HepG2 (cell line): ENCODE data around the gene SCFD1. TPM values are rescaled to one million over a fixed set of nuclear protein-coding genes. Genes with fewer than 3 reads are reported as not detected.

Source experiments
- FLYWCH1 ChIP-seq: sonication (generic); formaldehyde crosslinking; IDR thresholded peaks from 2 replicates; pipeline ENCODE4 v1.8.1; 2023; ENCODE audit warnings: mild to moderate bottlenecking, missing genetic modification reagents
- ZNF501 ChIP-seq: sonication (generic); formaldehyde crosslinking; IDR thresholded peaks from 2 replicates; pipeline ENCODE4 v1.5.1; 2020; ENCODE audit warnings: mild to moderate bottlenecking, moderate library complexity, missing genetic modification reagents
- ZNF772 ChIP-seq: sonication (generic); formaldehyde crosslinking; IDR thresholded peaks from 2 replicates; pipeline ENCODE4 v1.5.0; 2020; ENCODE audit warnings: mild to moderate bottlenecking, missing genetic modification reagents
- ZSCAN22 ChIP-seq: sonication (generic); formaldehyde crosslinking; IDR thresholded peaks from 2 replicates; pipeline ENCODE4 v1.4.0; 2020; ENCODE audit warnings: mild to moderate bottlenecking, missing genetic modification reagents
- polyA plus RNA-seq, 8 experiments: library from polyadenylated mRNA; depleted of rRNA in 3 of 8; stranded (reverse) in 7 of 8; unstranded in 1 of 8; fragments of >200 nt; fragmentation: Illumina TruSeq in 4 of 8; extraction: Trizol in 4 of 8; gene quantifications; 2 replicates each; pipeline versions ENCODE4 v1.2.1 to v1.2.3, GENCODE V29; 2011 to 2016; ENCODE audit warnings: low read depth in 4 of 8, missing spikeins in 1 of 8, mixed read lengths in 1 of 8; ENCODE audit not compliant: insufficient read depth in 1 of 8
- total RNA-seq, 5 experiments: library from RNA; depleted of rRNA; stranded (reverse); fragments of >200 nt; fragmentation: Illumina TruSeq; extraction: Trizol; gene quantifications; 2 replicates each; pipeline ENCODE4 v1.2.3, GENCODE V29; 2016; ENCODE audit warnings: low read depth in 1 of 5
- TF ChIP-seq, protein P1 (sequence below): IDR thresholded peaks from 2 replicates; pipeline ENCODE4 v1.6.1; 2016
- TF ChIP-seq, protein P2 (sequence below): sonication (generic); formaldehyde crosslinking; IDR thresholded peaks from 2 replicates; pipeline ENCODE4 v1.5.0; 2020; ENCODE audit warnings: mild to moderate bottlenecking, missing genetic modification reagents, borderline replicate concordance
- TF ChIP-seq, protein P3 (sequence below): sonication (generic); formaldehyde crosslinking; IDR thresholded peaks from 2 replicates; pipeline ENCODE4 v1.5.0; 2020; ENCODE audit warnings: mild to moderate bottlenecking, missing genetic modification reagents

Gene SCFD1
- total and polyA plus RNA-seq, 2 of the 13 experiments (the other 11 are each of a cell fraction or from before 2014, with no cell fraction given), result 235 to 256 TPM

DNA sequence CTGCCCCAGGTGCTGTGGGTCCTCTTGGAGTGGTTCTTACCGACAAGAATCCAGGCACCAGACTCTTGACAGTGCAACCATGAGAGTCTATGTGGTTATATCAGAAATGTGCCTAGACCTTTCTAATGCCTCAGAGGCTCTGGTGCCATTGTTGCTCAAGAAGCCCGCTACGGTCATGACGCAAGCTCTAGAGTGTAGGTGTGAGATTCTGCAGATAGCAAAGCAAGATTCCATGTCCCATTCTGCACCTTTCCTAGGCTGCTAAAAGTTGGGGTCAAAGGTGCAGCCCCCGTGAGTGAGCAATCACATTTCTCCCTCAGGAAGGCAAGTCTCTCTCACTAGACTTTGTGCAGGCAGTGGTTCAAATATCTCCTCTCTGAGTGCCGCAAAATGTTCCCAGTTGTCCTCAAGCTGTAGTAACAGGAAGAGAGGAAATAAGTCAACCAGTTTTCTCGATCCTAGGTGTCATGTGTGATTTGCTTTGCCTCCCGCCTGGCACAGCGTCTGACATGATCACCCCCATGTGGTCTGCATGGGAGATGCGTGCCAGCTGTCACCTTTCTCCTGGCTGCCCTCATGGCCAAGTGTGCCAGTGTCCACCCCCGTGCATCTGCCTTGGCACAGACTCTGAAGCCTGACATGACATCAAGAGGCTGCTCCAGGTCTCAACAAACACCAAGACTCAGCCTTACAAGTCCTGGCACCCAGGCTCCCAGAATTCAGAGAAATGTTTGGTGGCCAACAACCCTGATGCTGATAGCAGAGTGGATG, 129.7 kb downstream of the SCFD1 start (continued):
- TF ChIP-seq, protein P1, sequence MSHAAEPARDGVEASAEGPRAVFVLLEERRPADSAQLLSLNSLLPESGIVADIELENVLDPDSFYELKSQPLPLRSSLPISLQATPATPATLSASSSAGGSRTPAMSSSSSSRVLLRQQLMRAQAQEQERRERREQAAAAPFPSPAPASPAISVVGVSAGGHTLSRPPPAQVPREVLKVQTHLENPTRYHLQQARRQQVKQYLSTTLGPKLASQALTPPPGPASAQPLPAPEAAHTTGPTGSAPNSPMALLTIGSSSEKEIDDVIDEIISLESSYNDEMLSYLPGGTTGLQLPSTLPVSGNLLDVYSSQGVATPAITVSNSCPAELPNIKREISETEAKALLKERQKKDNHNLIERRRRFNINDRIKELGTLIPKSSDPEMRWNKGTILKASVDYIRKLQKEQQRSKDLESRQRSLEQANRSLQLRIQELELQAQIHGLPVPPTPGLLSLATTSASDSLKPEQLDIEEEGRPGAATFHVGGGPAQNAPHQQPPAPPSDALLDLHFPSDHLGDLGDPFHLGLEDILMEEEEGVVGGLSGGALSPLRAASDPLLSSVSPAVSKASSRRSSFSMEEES (CRISPR knock-in tag), result no peak
- TF ChIP-seq ZSCAN22 (CRISPR knock-in tag) (no peak), ZNF501 (CRISPR knock-in tag) (peak; percentile 46; the same call in 1 of the 2 replicates), FLYWCH1 (CRISPR knock-in tag) (no peak), ZNF772 (CRISPR knock-in tag) (0 out of 2 replicates have a peak, but pooled peaks have one; percentile 37)
- TF ChIP-seq, protein P2, sequence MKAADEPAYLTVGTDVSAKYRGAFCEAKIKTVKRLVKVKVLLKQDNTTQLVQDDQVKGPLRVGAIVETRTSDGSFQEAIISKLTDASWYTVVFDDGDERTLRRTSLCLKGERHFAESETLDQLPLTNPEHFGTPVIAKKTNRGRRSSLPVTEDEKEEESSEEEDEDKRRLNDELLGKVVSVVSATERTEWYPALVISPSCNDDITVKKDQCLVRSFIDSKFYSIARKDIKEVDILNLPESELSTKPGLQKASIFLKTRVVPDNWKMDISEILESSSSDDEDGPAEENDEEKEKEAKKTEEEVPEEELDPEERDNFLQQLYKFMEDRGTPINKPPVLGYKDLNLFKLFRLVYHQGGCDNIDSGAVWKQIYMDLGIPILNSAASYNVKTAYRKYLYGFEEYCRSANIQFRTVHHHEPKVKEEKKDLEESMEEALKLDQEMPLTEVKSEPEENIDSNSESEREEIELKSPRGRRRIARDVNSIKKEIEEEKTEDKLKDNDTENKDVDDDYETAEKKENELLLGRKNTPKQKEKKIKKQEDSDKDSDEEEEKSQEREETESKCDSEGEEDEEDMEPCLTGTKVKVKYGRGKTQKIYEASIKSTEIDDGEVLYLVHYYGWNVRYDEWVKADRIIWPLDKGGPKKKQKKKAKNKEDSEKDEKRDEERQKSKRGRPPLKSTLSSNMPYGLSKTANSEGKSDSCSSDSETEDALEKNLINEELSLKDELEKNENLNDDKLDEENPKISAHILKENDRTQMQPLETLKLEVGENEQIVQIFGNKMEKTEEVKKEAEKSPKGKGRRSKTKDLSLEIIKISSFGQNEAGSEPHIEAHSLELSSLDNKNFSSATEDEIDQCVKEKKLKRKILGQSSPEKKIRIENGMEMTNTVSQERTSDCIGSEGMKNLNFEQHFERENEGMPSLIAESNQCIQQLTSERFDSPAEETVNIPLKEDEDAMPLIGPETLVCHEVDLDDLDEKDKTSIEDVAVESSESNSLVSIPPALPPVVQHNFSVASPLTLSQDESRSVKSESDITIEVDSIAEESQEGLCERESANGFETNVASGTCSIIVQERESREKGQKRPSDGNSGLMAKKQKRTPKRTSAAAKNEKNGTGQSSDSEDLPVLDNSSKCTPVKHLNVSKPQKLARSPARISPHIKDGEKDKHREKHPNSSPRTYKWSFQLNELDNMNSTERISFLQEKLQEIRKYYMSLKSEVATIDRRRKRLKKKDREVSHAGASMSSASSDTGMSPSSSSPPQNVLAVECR (CRISPR knock-in tag), result peak; percentile 10; the same call in 1 of the 2 replicates
- TF ChIP-seq, protein P3, sequence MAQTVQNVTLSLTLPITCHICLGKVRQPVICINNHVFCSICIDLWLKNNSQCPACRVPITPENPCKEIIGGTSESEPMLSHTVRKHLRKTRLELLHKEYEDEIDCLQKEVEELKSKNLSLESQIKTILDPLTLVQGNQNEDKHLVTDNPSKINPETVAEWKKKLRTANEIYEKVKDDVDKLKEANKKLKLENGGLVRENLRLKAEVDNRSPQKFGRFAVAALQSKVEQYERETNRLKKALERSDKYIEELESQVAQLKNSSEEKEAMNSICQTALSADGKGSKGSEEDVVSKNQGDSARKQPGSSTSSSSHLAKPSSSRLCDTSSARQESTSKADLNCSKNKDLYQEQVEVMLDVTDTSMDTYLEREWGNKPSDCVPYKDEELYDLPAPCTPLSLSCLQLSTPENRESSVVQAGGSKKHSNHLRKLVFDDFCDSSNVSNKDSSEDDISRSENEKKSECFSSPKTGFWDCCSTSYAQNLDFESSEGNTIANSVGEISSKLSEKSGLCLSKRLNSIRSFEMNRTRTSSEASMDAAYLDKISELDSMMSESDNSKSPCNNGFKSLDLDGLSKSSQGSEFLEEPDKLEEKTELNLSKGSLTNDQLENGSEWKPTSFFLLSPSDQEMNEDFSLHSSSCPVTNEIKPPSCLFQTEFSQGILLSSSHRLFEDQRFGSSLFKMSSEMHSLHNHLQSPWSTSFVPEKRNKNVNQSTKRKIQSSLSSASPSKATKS (CRISPR knock-in tag), result no peak
- TF ChIP-seq, all 625 proteins: peak for 24
